Stimulated activated CD4-positive, alpha-beta T cell treated with anti-CD3 and anti-CD28 coated beads, Interleukin-12 subunit alpha, Interleukin-12 subunit beta, amount 100 ng/mL, for 24 hours (primary cell): Measurements from ENCODE around the gene STK17A.

Experiments used
- DNase-seq, 2 experiments: peaks; one replicate each; pipeline ENCODE4 v3.0.0-alpha.2; 2020; ENCODE audit warnings: low read depth in 2 of 2

The STK17A gene

DNA sequence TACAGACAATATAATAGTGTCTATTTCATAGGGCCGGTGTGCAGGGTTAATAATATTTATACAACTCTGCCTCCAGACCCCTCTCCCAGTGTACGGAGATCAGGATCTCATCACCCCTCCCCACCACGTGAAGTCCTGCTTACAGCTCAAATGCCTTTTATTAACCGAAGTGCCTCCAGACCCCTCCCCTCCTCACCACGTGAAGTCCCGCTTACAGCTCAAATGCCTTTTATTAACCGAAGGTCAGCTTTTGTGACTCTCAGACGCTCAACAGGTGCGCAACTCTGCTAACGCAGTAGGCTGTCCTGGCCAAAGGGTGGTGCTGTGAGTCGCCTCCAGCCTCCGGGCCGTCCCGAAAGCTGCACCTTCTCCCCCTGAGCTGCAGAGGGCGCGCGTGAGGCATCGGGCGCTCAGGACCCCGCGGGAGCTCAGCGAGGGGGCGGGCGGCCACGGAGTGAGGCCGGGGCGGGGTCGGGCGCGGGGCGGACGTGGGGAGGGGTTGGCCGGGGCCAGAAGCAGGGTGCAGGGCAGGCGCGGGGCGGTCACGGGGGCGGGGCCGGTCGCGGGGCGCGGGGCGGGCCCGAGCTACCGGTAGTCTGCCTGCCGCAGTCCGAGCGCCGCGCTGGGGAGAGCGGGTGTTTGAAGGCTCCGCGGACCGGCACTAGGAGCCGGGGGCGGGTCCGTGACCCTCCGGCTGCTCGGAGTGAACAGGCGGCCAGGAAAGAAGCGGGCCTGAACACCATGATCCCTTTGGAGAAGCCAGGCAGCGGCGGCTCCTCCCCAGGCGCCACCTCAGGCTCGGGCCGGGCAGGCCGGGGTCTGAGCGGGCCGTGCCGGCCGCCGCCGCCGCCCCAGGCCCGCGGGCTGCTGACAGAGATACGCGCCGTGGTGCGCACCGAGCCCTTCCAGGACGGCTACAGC, at the start of gene STK17A:
Gene STK17A, plus strand, starts transcription at position 606 of the 921 bp plus-strand sequence. Its CDS starts 136 bp downstream, at position 742.
- DNase-seq = peak; percentile 86 to 94

DNA sequence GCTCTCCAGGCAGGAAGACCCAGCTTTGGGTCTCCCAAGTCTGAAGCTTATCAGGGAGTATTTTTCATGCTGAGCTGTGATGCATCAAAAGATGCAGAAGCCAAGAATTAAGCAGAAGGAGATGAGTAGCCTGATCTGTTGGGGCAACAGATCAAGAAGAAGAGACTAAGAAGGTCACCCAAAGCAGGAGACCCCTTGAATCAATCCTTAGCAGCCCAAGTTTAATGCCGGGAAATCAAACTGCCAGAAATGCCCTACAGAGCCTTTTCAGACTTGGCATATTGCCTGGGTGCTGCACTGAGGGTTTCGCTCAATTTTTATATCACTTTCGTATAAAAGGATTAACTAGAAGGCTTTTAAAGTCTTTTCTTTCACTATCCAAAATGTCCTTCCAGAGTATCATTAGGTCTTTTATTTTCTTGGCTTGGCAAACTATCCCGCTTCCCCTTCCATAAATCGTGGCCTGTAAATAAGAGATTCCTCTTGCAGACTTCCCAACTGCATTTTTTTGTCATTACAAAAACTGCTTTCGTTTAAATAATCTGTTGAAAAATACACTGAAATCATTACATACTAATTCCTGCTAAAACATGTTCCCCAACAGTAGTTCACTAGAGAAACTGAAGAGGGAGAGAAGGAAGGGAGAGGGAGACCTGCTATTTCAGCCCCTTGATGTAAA, 49.0 kb upstream of the STK17A start:
- no peak for DNase-seq

DNA sequence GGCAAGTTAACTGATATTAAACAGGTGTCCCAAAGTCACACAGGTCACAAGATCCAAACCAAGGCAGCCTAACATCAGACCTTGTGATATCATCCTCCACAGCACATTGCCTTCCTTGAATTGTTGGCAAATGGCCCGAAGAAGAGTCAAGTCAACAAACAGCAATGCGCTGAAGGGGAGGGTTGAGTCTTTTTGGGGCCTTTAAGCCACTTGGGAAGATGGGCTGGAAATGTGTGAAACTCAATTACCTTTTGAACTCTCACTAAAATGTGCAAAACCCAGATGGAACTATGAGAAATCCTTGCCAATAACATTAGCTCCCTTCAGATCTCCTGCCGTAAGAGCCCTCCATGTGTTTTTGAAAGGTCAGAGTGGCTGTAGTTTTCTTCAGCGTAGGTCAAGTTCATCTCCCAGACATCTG, 47.9 kb upstream of the STK17A start:
- no peak for DNase-seq

DNA sequence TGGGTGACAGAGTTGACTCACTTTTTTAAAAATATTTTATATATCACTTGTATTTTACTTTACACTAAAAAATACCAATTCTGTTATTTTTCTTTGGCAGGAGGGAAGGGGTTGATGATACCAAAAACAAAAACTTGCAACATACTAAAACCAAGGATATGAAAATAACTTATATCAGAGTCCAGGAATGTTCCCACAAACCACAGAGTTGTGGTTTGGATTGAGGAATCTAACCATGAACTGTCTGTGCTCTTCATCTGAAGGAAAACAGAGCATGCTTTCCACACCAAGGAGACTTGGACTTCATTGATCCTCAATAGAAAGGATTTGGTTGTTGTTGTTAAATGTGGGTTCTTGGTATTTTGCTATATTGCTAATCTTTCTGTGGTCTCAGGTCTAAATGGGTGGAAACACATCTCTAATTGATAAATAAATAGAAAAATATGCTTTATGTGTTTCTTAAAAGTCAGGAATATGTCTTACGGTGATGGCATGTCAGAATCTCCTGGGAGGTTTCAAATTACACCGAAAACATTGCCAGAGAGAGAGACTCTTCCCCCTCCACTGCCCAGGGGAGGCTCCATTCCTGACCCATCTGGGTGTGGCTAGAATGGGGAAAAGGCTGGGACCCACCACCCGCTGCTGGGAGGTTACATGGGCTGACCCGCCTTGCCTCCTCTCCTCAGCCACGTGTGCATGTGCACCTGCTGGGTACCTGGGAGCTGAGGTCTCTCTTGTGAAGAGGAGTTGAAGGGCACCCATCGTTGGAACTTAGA, 46.9 kb upstream of the STK17A start:
- DNase-seq = no peak

DNA sequence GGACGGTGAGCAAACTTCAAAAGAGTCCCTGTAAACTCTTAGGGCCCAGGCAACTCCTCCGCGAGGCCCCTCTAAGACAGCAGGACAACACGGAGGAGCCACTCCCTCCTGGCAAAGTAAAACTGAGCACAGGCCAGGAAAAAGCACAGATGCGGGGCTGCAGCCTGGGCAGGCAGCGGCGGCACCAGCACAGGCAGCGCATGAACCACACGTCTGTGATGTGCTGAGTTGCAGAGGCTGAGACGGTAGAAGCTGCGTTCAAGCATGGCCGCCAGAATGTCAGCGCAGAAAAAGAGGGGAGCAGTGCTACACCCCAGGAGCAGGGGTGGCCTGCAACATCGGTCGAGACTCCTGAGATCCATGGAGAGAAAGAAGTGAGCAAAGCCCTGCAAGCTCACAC, 46.1 kb upstream of the STK17A start:
- DNase-seq = no peak

DNA sequence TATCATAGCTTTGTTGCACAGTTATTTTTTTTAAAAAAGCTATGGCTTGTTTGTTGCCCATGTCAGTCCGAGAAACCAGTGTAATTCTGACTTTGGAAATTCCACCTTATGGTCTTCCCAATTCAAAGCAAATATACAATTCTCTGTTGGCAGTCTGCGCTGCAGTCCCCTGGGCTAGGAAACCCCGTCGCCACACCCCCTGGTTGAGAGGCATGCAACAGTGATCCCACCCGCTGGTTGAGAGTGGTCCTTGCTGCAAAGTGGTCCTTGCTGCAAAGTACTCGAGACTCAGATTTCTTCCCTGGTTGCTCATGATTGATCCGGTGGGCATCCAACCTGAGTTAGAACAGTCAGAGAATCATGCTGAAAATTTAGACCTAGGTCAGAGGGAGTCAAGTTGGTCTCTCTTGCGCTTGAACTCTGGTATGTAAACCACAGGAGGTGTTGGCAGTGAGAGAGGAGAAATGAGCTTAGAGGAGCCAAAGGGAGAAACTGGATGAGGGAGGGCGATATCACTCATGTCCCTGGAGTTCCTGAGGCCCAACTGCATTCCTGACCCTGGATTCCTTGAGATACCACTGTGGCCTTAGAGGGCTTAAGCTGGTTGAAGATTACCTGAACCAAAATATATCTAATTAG, 45.0 kb upstream of the STK17A start:
- no peak for DNase-seq

DNA sequence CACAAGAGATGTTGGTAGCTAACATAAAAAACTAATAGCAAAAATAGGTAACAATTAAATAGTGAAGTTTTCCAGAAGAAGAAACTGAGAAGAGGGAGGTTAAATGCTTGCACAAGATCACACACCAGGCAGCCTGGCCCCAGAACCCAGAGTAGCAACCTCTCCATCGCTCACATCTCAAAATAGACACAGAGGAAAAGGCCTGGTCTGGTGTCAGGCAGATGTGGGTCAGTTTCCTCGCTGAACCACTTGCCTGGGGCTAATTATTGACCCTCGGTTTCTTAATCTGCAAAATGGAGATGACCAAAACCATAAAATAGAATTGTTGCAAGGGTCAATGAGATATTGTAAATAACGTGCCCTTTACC, 44.5 kb upstream of the STK17A start:
- DNase-seq = no peak

DNA sequence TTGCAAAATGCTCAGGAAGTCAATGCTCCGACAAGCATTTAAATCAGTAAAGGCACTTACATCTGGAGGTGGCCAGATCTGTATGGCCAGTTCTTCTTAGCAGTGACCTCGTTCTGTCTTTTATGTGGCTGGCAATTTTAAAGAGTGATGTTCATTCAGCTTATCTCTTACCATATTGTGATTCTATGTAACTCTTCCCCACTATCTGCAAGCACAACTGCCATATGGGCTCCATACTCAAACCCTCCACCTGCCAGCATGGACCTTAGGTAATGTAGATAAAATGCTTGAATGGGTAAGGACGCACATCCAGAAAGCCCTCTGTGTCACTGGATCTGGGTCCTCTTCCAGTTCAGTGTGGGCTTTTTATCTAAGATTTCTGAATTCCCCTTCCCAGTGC, 42.4 kb upstream of the STK17A start:
- DNase-seq = no peak

DNA sequence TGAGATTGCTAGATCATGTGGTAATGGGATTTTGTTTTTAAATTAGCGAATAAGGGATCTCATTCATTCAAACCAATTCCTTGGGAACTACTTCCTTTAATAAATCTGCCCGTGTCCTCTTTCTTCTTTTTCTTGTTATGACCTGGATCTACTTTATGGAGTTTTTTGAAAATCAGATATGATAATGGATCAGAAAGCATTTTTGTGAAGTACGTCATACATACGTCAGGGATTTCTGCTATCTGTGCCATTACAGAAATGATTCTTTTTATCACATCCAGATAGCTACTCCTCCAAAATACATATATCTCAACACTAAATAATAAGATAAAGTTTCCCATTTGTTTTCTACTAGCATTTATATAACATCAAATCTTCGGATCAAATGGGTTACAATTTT, 40.2 kb upstream of the STK17A start:
- no peak for DNase-seq

DNA sequence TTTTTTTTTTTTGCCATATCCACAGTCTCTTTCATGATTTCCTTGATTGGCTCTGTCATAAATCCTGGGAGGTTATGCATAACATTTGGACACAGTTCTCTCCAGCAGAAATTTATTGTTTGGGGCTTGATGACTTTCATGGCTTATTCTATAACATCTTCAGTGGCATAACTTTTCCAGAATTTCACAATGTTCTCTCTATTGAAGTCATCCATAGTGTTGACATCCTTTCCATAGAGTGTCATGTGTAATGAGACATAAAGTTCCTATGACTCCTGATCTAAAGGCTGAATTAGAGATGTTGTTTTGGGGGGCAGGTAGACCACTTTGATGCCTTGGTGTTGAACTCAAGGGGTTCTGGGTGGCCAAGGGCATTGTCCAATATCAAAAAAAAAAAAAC, 36.7 kb upstream of the STK17A start:
- DNase-seq = no peak

DNA sequence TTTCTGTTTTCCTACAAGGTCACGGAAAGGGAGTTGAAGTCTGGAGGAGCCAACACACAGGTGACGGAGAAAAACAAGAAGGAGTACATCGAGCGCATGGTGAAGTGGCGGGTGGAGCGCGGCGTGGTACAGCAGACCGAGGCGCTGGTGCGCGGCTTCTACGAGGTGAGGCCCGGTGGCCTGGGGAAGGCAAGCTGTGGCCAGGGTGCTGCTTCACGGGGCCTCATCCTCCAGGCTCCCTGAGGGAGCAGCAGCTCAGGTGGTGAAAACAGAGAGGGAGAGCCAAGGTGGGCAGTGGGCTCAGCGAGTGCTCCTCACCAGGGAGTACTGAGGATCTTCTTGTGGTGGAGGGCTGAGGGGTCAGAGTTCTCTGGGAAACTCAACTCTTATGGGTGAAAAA, 32.5 kb upstream of the STK17A start:
- DNase-seq = no peak

DNA sequence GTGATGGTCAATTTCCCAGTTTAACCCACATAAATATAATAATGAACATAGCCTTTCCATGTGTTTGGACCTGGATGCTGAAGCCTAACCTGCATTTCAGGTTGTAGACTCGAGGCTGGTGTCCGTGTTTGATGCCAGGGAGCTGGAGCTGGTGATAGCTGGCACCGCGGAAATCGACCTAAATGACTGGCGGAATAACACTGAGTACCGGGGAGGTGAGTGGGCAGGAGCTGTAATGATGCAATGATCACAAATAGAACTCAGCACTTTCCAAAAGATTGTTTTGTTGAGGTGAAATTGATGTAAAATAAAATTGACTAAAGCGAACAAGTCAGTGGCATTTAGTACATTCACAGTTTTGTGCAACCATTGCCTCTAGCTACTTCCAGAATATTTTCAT, 30.8 kb upstream of the STK17A start:
- DNase-seq = no peak

DNA sequence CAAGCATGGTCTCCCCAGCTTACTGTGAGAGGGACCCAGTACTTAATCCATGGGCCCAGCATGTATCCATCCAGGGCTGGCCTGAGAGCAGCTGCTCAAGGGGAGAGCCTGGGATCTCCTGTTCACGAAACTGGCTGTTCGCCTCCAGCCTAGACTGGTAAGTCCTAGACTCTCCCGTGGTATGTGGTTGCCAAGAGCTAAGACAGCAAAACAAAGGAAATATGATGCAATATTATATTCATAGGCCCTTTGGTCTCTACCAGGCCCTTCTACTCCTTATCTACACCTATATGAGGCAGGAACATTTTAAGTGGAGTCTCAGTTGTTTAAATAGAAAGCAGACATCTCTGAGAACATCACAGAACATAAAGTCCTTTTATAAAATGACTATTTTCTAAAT, 28.9 kb upstream of the STK17A start:
- no peak for DNase-seq

DNA sequence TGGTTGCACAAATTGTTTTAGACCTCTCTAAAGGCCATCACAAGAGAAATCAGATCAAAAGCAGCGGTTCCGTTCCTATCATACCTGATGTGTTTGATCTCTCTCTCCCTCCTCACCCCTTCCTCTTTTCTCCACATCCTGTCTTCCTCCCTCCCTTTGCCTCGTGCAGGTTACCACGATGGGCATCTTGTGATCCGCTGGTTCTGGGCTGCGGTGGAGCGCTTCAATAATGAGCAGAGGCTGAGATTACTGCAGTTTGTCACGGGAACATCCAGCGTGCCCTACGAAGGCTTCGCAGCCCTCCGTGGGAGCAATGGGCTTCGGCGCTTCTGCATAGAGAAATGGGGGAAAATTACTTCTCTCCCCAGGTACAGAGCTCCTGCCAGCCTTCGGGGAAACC, 28.5 kb upstream of the STK17A start:
- no peak for DNase-seq

DNA sequence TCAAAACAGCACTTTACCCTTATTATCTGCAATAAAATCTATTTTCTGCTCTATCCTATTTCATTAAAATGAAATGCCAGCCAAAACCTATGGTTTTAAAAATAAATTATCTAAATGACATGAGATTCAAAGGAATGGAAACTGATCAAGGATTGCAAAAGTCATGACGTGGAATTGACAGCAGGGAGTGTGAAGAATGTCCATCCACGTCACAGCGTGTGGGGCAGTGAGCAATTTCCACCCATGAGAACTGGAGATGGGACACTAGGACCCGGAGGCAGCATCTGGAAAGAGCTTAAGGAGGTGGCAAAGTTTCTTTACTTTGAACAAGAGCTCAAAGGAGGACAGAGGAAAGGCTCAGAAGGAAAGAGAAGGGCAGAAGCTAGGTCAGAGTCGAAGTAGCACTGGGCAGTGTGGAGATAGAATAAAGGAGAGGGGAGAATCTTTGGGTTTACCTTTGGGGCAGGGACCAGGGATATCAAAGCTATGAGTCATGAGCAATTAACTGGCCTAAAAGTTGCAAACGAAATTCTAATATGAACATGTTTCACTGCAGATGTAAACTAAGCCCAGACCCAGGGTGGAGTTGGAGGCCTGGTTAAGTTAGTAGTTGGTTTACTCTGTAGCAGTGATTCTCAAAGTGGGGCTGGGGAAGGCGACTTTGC, 24.9 kb upstream of the STK17A start:
- DNase-seq = no peak

DNA sequence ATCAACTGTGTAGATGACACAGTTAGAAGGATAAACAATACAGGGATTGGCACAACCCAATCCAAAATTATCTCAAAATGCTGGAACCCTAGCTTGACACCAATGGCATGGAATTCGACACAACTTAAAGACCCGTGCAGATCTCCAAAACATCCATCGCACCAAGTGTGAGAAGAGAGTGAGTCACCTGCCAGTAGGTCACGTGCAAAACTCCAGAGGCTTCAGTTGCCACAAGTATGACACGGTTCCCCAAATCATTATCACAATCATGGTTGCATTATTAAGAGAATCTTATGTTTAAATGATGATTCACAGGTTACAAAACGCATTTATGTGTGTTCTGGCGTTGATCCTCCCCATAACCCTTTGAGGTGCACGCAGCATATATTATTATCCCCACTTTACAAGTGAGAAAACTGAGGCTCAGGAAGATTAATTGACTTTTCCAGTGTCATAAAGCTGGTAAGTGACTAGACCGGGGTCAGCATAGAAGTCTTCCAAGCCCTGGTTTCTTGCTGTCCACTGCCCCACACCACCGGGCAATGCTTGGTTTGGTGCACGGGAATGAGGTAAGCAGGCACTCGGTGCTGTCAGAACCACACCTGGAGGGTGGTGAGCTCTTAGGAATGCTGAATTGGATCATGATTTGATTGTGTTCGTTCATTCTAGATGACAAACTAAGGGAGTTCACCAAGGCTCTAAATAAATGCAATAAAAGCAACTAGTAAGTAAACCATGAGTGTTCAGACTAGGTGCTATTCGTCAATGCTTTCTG, 23.6 kb upstream of the STK17A start:
- DNase-seq = no peak

DNA sequence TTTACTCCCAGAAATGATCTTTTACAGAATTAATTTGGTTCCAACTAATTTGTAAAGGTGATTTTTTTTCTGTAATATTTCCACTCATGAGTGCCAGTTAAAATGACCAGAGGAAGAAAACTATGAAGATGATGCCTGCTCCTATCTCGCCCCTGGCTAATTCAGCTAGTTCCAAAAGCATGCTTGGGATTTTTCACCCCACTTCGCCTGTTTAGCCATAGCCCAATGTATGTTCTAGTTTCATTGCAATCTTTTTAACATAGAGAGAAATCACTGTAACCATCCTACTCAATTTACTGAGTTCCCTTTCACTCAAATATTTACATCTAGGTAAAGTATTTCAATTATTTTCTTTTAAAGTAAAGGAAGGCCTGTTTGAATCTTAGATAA, 23.0 kb upstream of the STK17A start:
- DNase-seq = no peak

DNA sequence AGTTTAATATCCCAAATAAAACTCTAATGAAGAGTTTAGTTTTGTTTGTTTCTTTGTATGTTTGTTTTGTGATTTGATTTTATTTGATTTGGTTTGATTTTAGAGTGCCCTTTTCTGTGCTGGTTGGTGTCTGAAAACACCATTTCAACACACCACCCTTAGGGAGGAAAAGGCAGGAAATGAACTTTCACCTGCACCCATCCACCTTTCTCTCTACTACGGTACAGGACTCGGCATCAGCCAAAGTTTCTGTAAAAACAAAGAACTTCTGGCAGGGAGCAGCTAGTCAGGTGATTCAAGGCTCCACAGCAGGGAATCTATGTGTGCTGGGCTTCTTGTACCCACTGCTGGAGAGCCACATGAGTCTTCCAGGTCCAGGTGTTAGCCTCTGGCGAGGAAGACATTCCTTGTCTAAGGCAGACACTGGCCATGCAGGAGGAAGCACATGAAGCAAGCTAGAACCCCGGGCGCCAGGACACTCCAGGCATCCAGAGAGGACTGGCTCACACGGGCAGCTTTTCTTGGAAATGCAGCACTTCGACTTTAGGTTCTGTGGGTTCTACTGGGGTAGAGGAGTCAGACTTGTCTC, 22.1 kb upstream of the STK17A start:
- no peak for DNase-seq

DNA sequence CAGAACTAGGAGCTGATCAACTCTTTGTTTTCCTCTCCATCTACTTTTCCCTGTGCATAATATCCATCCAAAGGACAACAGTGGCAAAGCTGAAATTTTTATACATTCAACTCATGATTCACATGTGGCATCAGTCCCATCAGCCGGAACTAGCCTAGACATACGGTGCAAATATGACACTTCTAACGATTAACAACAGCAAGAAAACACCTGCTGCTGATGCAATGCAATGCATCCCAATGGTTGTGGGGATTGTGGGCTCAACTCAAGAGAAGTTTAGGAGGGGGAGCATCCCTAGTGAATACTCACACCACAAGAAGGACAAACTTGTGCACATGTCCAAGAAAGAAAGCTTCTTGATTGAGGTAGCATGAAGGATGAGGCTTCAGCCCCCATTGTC, 20.5 kb upstream of the STK17A start:
- DNase-seq = no peak

DNA sequence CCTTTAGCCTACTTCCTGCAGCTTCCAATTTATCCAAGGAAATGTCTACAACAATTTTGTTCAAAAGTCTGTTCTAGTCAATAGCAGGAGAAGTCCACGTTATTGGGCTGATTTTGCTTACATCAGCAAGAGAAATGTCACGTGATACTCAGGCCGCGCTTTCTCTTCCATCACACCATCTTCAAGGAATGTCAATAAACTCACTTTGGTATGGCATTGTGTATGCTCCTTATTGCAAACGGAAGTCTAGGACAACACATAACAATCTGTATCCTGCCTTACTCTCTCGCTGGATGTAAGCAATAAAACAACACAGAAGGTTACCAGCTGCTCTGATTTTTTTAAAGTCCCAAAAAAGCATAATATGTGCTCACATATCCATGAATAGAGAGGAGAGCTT, 17.1 kb upstream of the STK17A start:
- no peak for DNase-seq
